GM18519 (cell line): ENCODE results near the gene PDZD4.

Experiments used
- ATAC-seq: cut with Tn5 transposase; IDR thresholded peaks from one replicate; pipeline ENCODE4 v1.9.1; 2021; ENCODE audit warnings: mild to moderate bottlenecking, moderate library complexity; ENCODE audit not compliant: unreplicated experiment, low FRiP score

PDZD4 gene

DNA sequence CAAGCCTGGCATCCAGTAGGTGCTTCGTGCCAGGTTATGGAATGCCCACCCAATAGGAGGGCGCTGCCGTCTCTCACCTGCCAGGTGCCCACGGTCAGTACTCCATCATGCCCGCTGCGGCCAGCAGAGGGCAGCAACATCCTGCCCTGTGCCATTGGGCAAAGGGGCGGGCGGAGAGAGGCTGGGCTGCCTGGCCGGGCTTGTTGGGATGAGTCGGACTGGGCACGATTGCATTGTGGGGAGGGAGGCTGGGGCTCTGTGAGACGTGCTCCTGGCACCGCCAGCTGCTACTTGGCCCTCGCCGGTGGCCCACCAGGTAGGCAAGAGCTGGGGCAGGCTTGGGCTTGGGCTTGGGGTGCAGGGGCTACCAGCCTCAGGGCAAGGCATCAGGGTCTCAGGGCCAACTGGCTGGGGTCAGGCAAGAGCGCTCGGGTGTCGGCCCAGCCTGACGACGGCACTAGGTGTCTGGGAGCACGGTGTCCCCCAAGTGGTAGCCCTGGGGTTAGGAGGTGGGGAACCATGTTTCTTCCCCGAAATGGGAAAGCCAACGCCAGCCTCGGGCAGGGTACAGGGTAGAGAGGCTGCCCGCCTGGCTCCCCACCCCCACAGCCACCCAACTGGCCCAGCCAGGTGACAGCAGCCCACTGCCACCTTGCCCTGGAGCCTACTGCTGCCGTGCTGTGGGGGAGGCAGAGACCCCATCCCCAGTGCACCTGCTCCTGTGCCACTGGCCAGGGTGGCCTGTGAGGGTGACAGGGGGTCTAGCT is 66.2 kb downstream of the PDZD4 start, which contains the start of gene PLXNB3:
Gene PLXNB3 (plus strand): TSS at position 261 of the 767 bp plus-strand sequence. CDS start 1,287 bp downstream, outside the sequence.
- no peak for ATAC-seq

GRCh38 chrX:153763298-153763932 is 66.9 kb downstream of the PDZD4 start:
- no peak for ATAC-seq

DNA sequence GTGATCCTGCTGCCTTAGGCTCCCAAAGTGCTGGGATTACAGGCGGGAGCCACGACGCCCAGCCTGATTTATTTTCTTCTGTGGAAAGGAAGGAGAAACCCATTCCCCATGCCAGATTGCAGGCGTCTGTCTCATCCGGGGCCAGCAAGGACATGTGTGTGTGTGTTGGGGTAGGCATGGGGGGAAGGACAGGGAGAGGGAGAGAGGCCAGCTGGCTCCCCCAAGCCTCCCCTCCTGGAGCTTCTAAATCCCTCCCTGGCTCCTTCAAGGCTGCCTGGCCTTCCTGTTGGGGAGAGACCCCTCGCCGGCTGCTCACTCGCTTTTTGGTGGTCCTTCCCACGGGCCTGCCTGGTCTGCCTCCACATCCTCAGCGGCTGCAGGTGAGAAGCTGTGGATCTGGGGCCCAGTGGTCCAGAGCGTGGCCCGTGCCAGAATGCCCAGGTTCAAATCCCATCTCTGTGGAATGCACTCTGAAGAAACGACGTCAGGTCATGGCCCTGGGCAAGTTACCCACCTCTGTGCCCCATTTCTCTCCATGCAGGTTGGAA is 67.6 kb downstream of the PDZD4 start:
- no peak for ATAC-seq

- ATAC-seq, result no peak
These were observed 68.5 kb downstream of the PDZD4 start for GRCh38 chrX:153761863-153762262.

DNA sequence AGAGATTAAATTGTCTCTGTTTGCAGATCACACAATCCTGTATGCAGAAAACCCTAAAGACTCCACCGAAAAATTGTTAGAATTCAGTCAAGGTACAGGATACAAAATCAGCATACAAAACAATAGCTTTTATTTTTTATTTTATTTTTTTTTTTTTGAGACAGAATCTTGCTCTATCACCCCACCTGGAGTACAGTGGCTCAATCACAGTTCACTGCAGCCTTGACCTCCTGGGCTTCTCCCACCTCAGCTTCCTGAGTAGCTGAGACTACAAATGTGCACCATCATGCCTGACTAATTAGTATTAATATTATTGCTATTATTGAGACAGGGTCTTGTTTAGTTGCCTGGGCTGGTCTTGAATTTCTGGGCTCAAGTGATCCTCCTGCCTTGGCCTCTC is 75.2 kb downstream of the PDZD4 start:
- no peak for ATAC-seq
